Activated naive CD4-positive, alpha-beta T cell treated with anti-CD3 and anti-CD28 coated beads, Interleukin-2, amount 50 U/mL, for 72 hours (primary cell): ENCODE results near the gene B4GALNT2. TPM values are rescaled to one million over a fixed set of nuclear protein-coding genes. Genes with fewer than 3 reads are reported as not detected.
A peak's percentile ranks its signal among the peaks of the same experiment; 100 is the strongest.

Source experiments
- ATAC-seq, 2 donors: fragments of 150-1000 bp; cut with Tn5 transposase; 2 replicates each; pipeline ENCODE4 v1.10.0; 2021; ENCODE audit warnings: mild to moderate bottlenecking in 2 of 2, moderate library complexity in 2 of 2
- DNase-seq, 2 donors: peaks; one replicate each; pipeline ENCODE4 v3.0.0; 2021 to 2022; ENCODE audit warnings: low spot score in 2 of 2
- H3K27ac Mint-ChIP-seq, 2 donors: one replicate each; pipeline ENCODE4 v1.8.0; 2022; ENCODE audit warnings: mild to moderate bottlenecking in 2 of 2, mixed read lengths in 2 of 2
- H3K36me3 Mint-ChIP-seq, 2 donors: one replicate each; pipeline ENCODE4 v1.8.0; 2022; ENCODE audit warnings: mixed read lengths in 2 of 2
- H3K9me3 Mint-ChIP-seq, 2 donors: one replicate each; pipeline ENCODE4 v1.8.0; 2022; ENCODE audit warnings: mixed read lengths in 2 of 2
- total RNA-seq, 2 donors: library from RNA; stranded (reverse); gene quantifications; one replicate each; pipeline ENCODE4 v1.2.3, GENCODE V29; 2022

The B4GALNT2 gene
- total RNA-seq, 2 donors from 2014 or later: 0.02 TPM; not detected in 1

GRCh38 chr17:49214676-49215360 lies 82.2 kb downstream of the B4GALNT2 start:
- Mint-ChIP-seq H3K9me3 (no peaks in the 10 kb centered on the region), H3K27ac (peak overlapping the region; percentile 18 to 87), H3K36me3 (peaks cover 34 to 71% of the 10 kb centered on the region in 2 donors)
- no peak for ATAC-seq
- DNase-seq: no peak

GRCh38 chr17:49216482-49216881 lies 83.9 kb downstream of the B4GALNT2 start:
- DNase-seq: no peak
- ATAC-seq: no peak
- Mint-ChIP-seq H3K9me3 (no peaks in the 10 kb centered on the region), H3K36me3 (peaks cover 21 to 66% of the 10 kb centered on the region in 2 donors), H3K27ac (peak overlapping the region; percentile 2 to 35)

- H3K36me3 Mint-ChIP-seq: peaks cover 18 to 64% of the 10 kb centered on the region in 2 donors
- ATAC-seq (no peak), DNase-seq (no peak)
- H3K9me3 Mint-ChIP-seq: no peaks in the 10 kb centered on the region
- no peak overlapping the region for H3K27ac Mint-ChIP-seq
Observed at GRCh38 chr17:49216953-49217650, 84.5 kb downstream of the B4GALNT2 start.

GRCh38 chr17:49217651-49218413 lies 85.3 kb downstream of the B4GALNT2 start:
- H3K36me3 Mint-ChIP-seq: peaks cover 14 to 56% of the 10 kb centered on the region in 2 donors
- ATAC-seq: peak; percentile 68 to 81

GRCh38 chr17:49218941-49219913 lies 86.7 kb downstream of the B4GALNT2 start:
- peaks cover 5 to 43% of the 10 kb centered on the region in 2 donors for H3K36me3 Mint-ChIP-seq
- no peak for DNase-seq
- ATAC-seq: peak; percentile 56 to 61
- H3K27ac Mint-ChIP-seq: peak overlapping the region in 1 of 2 donors; percentile 80
- no peaks in the 10 kb centered on the region for H3K9me3 Mint-ChIP-seq

More at GRCh38 chr17:49217651-49218413, 85.3 kb downstream of the B4GALNT2 start:
- DNase-seq: peak in 1 of 2 donors; percentile 67
- Mint-ChIP-seq H3K27ac (peak overlapping the region; percentile 5 to 80), H3K9me3 (no peaks in the 10 kb centered on the region)

- Mint-ChIP-seq H3K27ac (no peak overlapping the region), H3K36me3 (peaks cover 5 to 39% of the 10 kb centered on the region in 2 donors), H3K9me3 (no peaks in the 10 kb centered on the region)
- no peak for DNase-seq
- no peak for ATAC-seq
Observed at GRCh38 chr17:49219987-49220386, 87.4 kb downstream of the B4GALNT2 start.

GRCh38 chr17:49223168-49223516 lies 90.6 kb downstream of the B4GALNT2 start:
- ATAC-seq: peak in 1 of 2 donors; percentile 1
- no peaks in the 10 kb centered on the region for H3K9me3 Mint-ChIP-seq
- DNase-seq: no peak
- peaks cover 5 to 16% of the 10 kb centered on the region in 2 donors for H3K36me3 Mint-ChIP-seq
- H3K27ac Mint-ChIP-seq: no peak overlapping the region

GRCh38 chr17:49223517-49224197 lies 91.1 kb downstream of the B4GALNT2 start:
- Mint-ChIP-seq H3K27ac (no peak overlapping the region), H3K9me3 (no peaks in the 10 kb centered on the region), H3K36me3 (peaks cover 5 to 11% of the 10 kb centered on the region in 2 donors)
- DNase-seq (peak; percentile 67 to 85), ATAC-seq (peak; percentile 38 to 46)

- H3K27ac Mint-ChIP-seq: peak overlapping the region in 1 of 2 donors; percentile 62
- DNase-seq: peak; percentile 56 to 61
- H3K36me3 Mint-ChIP-seq: peaks cover 0 to 6% of the 10 kb centered on the region in 2 donors
- peak; percentile 40 to 42 for ATAC-seq
- no peaks in the 10 kb centered on the region for H3K9me3 Mint-ChIP-seq
Observed at GRCh38 chr17:49224198-49224996, 91.8 kb downstream of the B4GALNT2 start.

- peaks cover 0 to 6% of the 10 kb centered on the region in 2 donors for H3K36me3 Mint-ChIP-seq
- DNase-seq (no peak), ATAC-seq (no peak)
- peak overlapping the region in 1 of 2 donors; percentile 62 for H3K27ac Mint-ChIP-seq
- no peaks in the 10 kb centered on the region for H3K9me3 Mint-ChIP-seq
Observed at GRCh38 chr17:49224997-49225337, 92.4 kb downstream of the B4GALNT2 start.

- no peaks in the 10 kb centered on the region for H3K9me3 Mint-ChIP-seq
- H3K27ac Mint-ChIP-seq: peak overlapping the region; percentile 37 to 59
- H3K36me3 Mint-ChIP-seq: no peaks in the 10 kb centered on the region
- DNase-seq (no peak), ATAC-seq (no peak)
Observed at GRCh38 chr17:49225554-49226236, 93.1 kb downstream of the B4GALNT2 start.
